ENCODE results near the gene NSMCE4A. TPM values are rescaled to one million over a fixed set of nuclear protein-coding genes. Genes with fewer than 3 reads are reported as not detected.
A peak's percentile ranks its signal among the peaks of the same experiment; 100 is the strongest.
"Not testable (repeated sequence)": the region's sequence is repeated elsewhere in the genome, so short reads cannot be mapped to it uniquely, and the experiment has no call there.

The NSMCE4A gene
- total and polyA plus RNA-seq, 5 donors, result 30.3 to 48.0 (median 38.3) TPM

- intact Hi-C loops (cut with DNase I), result no loop called here
- ATAC-seq (peak in 1 of 2 donors; percentile 34), DNase-seq (no peak)
- WGBS, result 85% methylated on average over 15 of the region's 15 CpGs
- H3K4me1 ChIP-seq (ENCODE audit: control insufficient read depth, insufficient read depth, low read length), result no peaks in the 10 kb centered on the region
- H3K27me3 ChIP-seq (ENCODE audit: control insufficient read depth, insufficient read depth), result no peaks in the 10 kb centered on the region
- H3K27ac ChIP-seq (ENCODE audit: low read length), result no peak within 1 kb of the TSS
- H3K4me3 ChIP-seq (ENCODE audit: low read length), result no peak within 1 kb of the TSS
- peaks cover 4% of the 10 kb centered on the region for H3K9me3 ChIP-seq (ENCODE audit: control insufficient read depth, low read length)
Observed at GRCh38 chr10:121988361-121989324, 13.6 kb upstream of the NSMCE4A start, which contains the start of gene TACC2. TACC2 (plus strand) TSS chr10:121989163; CDS start chr10:122021982, 32,819 bp downstream.

GRCh38 chr10:121984463-121984862 is 9.4 kb upstream of the NSMCE4A start:
- WGBS, result 87% methylated on average over 2 of the region's 2 CpGs
- Histone ChIP-seq H3K4me1 (ENCODE audit: control insufficient read depth, insufficient read depth, low read length) (no peaks in the 10 kb centered on the region), H3K4me3 (ENCODE audit: low read length) (no peak overlapping the region), H3K27me3 (ENCODE audit: control insufficient read depth, insufficient read depth) (no peaks in the 10 kb centered on the region), H3K27ac (ENCODE audit: low read length) (no peak overlapping the region), H3K9me3 (ENCODE audit: control insufficient read depth, low read length) (peaks cover 4% of the 10 kb centered on the region)
- DNase-seq, result no peak
- intact Hi-C loops (cut with DNase I), result no loop called here
- no peak for ATAC-seq

GRCh38 chr10:121983852-121984251 is 8.8 kb upstream of the NSMCE4A start:
- no peak for ATAC-seq
- WGBS, result 81% methylated on average over 5 of the region's 5 CpGs
- intact Hi-C loops (cut with DNase I), result no loop called here

GRCh38 chr10:121981346-121981745 is 6.3 kb upstream of the NSMCE4A start:
- ATAC-seq (no peak), DNase-seq (no peak)
- 82% methylated on average over 2 of the region's 2 CpGs for WGBS
- Histone ChIP-seq H3K4me1 (ENCODE audit: control insufficient read depth, insufficient read depth, low read length) (no peaks in the 10 kb centered on the region), H3K27ac (ENCODE audit: low read length) (no peak overlapping the region), H3K4me3 (ENCODE audit: low read length) (no peak overlapping the region), H3K27me3 (ENCODE audit: control insufficient read depth, insufficient read depth) (no peaks in the 10 kb centered on the region), H3K9me3 (ENCODE audit: control insufficient read depth, low read length) (peaks cover 4% of the 10 kb centered on the region)
- intact Hi-C loops (cut with DNase I), result no loop called here

More at GRCh38 chr10:121983852-121984251, 8.8 kb upstream of the NSMCE4A start:
- no peak overlapping the region for H3K27ac ChIP-seq (ENCODE audit: low read length)
- DNase-seq, result no peak
- no peak overlapping the region for H3K4me3 ChIP-seq (ENCODE audit: low read length)
- H3K27me3 ChIP-seq (ENCODE audit: control insufficient read depth, insufficient read depth), result no peaks in the 10 kb centered on the region
- H3K4me1 ChIP-seq (ENCODE audit: control insufficient read depth, insufficient read depth, low read length), result no peaks in the 10 kb centered on the region
- peaks cover 4% of the 10 kb centered on the region for H3K9me3 ChIP-seq (ENCODE audit: control insufficient read depth, low read length)

GRCh38 chr10:121978511-121978910 is 3.5 kb upstream of the NSMCE4A start:
- ATAC-seq, result no peak
- no peaks in the 10 kb centered on the region for H3K27me3 ChIP-seq (ENCODE audit: control insufficient read depth, insufficient read depth)
- intact Hi-C loops (cut with DNase I), result no loop called here
- H3K27ac ChIP-seq (ENCODE audit: low read length), result no peak overlapping the region
- 93% methylated on average over 26 of the region's 26 CpGs for WGBS
- peak in 1 of 3 donors; percentile 49 for DNase-seq
- H3K9me3 ChIP-seq (ENCODE audit: control insufficient read depth, low read length), result no peaks in the 10 kb centered on the region
- no peak overlapping the region for H3K4me3 ChIP-seq (ENCODE audit: low read length)
- peaks cover 1% of the 10 kb centered on the region for H3K4me1 ChIP-seq (ENCODE audit: control insufficient read depth, insufficient read depth, low read length)

GRCh38 chr10:121976607-121977006 is 1.6 kb upstream of the NSMCE4A start:
- Histone ChIP-seq H3K27ac (ENCODE audit: low read length) (no peak overlapping the region), H3K4me3 (ENCODE audit: low read length) (no peak overlapping the region), H3K9me3 (ENCODE audit: control insufficient read depth, low read length) (no peaks in the 10 kb centered on the region), H3K27me3 (ENCODE audit: control insufficient read depth, insufficient read depth) (no peaks in the 10 kb centered on the region), H3K4me1 (ENCODE audit: control insufficient read depth, insufficient read depth, low read length) (peaks cover 5% of the 10 kb centered on the region)
- intact Hi-C loops (cut with DNase I), result no loop called here
- 86% methylated on average over 6 of the region's 6 CpGs for WGBS
- DNase-seq (no peak), ATAC-seq (no peak)

- Histone ChIP-seq H3K4me3 (ENCODE audit: low read length) (peak overlapping the region; percentile 100), H3K4me1 (ENCODE audit: control insufficient read depth, insufficient read depth, low read length) (peaks cover 5% of the 10 kb centered on the region), H3K27ac (ENCODE audit: low read length) (peak overlapping the region; percentile 98), H3K27me3 (ENCODE audit: control insufficient read depth, insufficient read depth) (no peaks in the 10 kb centered on the region), H3K9me3 (ENCODE audit: control insufficient read depth, low read length) (no peaks in the 10 kb centered on the region)
- ATAC-seq (peak; percentile 14 to 33), DNase-seq (no peak)
- 39% methylated on average over 21 of the region's 21 CpGs for WGBS
- intact Hi-C loops (cut with DNase I), result no loop called here
Observed at GRCh38 chr10:121975295-121976086, 474 bp upstream of the NSMCE4A start.

- Histone ChIP-seq H3K4me3 (ENCODE audit: low read length) (peak overlapping the region; percentile 100), H3K9me3 (ENCODE audit: control insufficient read depth, low read length) (no peaks in the 10 kb centered on the region), H3K27ac (ENCODE audit: low read length) (peak overlapping the region; percentile 98), H3K27me3 (ENCODE audit: control insufficient read depth, insufficient read depth) (no peaks in the 10 kb centered on the region), H3K4me1 (ENCODE audit: control insufficient read depth, insufficient read depth, low read length) (peaks cover 5% of the 10 kb centered on the region)
- intact Hi-C loops (cut with DNase I), result no loop called here
- DNase-seq, result no peak
- peak in 1 of 2 donors; percentile 21 for ATAC-seq
- WGBS, result 7% methylated on average over 21 of the region's 21 CpGs
Observed at GRCh38 chr10:121974019-121974534, 940 bp downstream of the NSMCE4A start.

- not testable (repeated sequence) for H3K4me1 ChIP-seq (ENCODE audit: control insufficient read depth, insufficient read depth, low read length); H3K9me3 ChIP-seq (ENCODE audit: control insufficient read depth, low read length)
- peak in 2 of 3 donors; percentile 58 to 61 for DNase-seq
Observed at GRCh38 chr10:121969086-121969485, 5.9 kb downstream of the NSMCE4A start.

GRCh38 chr10:121965996-121966395 is 9.0 kb downstream of the NSMCE4A start:
- ATAC-seq (no peak), DNase-seq (no peak)
- WGBS, result 89% methylated on average over 3 of the region's 3 CpGs
- Histone ChIP-seq H3K27ac (ENCODE audit: low read length) (no peak overlapping the region), H3K4me3 (ENCODE audit: low read length) (no peak overlapping the region), H3K4me1 (ENCODE audit: control insufficient read depth, insufficient read depth, low read length) (no peaks in the 10 kb centered on the region), H3K27me3 (ENCODE audit: control insufficient read depth, insufficient read depth) (no peaks in the 10 kb centered on the region), H3K9me3 (ENCODE audit: control insufficient read depth, low read length) (no peaks in the 10 kb centered on the region)
- intact Hi-C loops (cut with DNase I), result no loop called here

More at GRCh38 chr10:121969086-121969485, 5.9 kb downstream of the NSMCE4A start:
- intact Hi-C loops (cut with DNase I); H3K27ac ChIP-seq (ENCODE audit: low read length); H3K27me3 ChIP-seq (ENCODE audit: control insufficient read depth, insufficient read depth); ATAC-seq; H3K4me3 ChIP-seq (ENCODE audit: low read length): not testable (repeated sequence)
- 81% methylated on average over 8 of the region's 8 CpGs for WGBS

Data from right cardiac atrium (tissue), 5 donors.